Measurements from ENCODE around the gene CLEC7A. TPM values are rescaled to one million over a fixed set of nuclear protein-coding genes. Genes with fewer than 3 reads are reported as not detected.
A peak's percentile ranks its signal among the peaks of the same experiment; 100 is the strongest.

CLEC7A gene
- total and polyA plus RNA-seq, 4 donors, result 2.8 to 7.0 (median 3.8) TPM

- TF ChIP-seq JUND (IDR thresholded peaks at IDR 0.05) (no peak), GABPA (IDR thresholded peaks at IDR 0.05 in 1 of 2, conservative IDR thresholded peaks at IDR 0.05 in 1 of 2) (no peak), RAD21 (IDR thresholded peaks at IDR 0.05) (peak; percentile 78 to 85), HNF4A (conservative IDR thresholded peaks at IDR 0.05) (peak in 1 of 2 donors; percentile 6), HNF4G (IDR thresholded peaks at IDR 0.05) (no peak), MAX (IDR thresholded peaks at IDR 0.05) (no peak), NR2F2 (IDR thresholded peaks at IDR 0.05) (peak; percentile 9), ATF3 (IDR thresholded peaks at IDR 0.05) (no peak), YY1 (IDR thresholded peaks at IDR 0.05) (peak; percentile 47), TAF1 (conservative IDR thresholded peaks at IDR 0.05) (peak; percentile 68), EGR1 (IDR thresholded peaks at IDR 0.05; ENCODE audit: low read depth in 2 of 2) (no peak), CTCF (IDR thresholded peaks at IDR 0.05; ENCODE audit: low read depth, low read length, missing input control) (peak; percentile 77), FOXA1 (IDR thresholded peaks at IDR 0.05) (no peak), REST (IDR thresholded peaks at IDR 0.05) (no peak), ZBTB33 (IDR thresholded peaks at IDR 0.05) (no peak), SP1 (IDR thresholded peaks at IDR 0.05) (no peak), RXRA (IDR thresholded peaks at IDR 0.05) (no peak), FOXA2 (IDR thresholded peaks at IDR 0.05) (no peak)
- Histone ChIP-seq H3K36me3 (ENCODE audit: control insufficient read depth in 4 of 4, insufficient read depth in 3 of 4, low read depth in 1 of 4, low read length in 3 of 4) (no peaks in the 10 kb centered on the region), H3K27ac (ENCODE audit: low read depth in 1 of 2, low read length in 2 of 2) (peak overlapping the region; percentile 69 to 80), H3K27me3 (ENCODE audit: control insufficient read depth in 4 of 4, insufficient read depth in 4 of 4, low read length in 3 of 4) (no peaks in the 10 kb centered on the region), H3K4me3 (ENCODE audit: low read depth in 1 of 3, low read length in 3 of 3) (peak overlapping the region; percentile 58 to 79 (median 61)), H3K9me3 (ENCODE audit: control insufficient read depth in 4 of 4, low read length in 3 of 4) (no peaks in the 10 kb centered on the region), H3K9ac (ENCODE audit: low read depth in 1 of 2, low read length in 2 of 2) (peak overlapping the region; percentile 69 to 73), H3K4me1 (ENCODE audit: control insufficient read depth in 4 of 4, insufficient read depth in 4 of 4, low read length in 3 of 4) (peaks cover 0 to 11% (median 4%) of the 10 kb centered on the region in 4 donors)
- WGBS, result 4% methylated on average over 46 of the region's 46 CpGs
- DNase-seq (ENCODE audit: low spot score), result peak; percentile 59
These were observed 23.5 kb upstream of the CLEC7A start for GRCh38 chr12:10153271-10154144.
